ENCODE results near the gene ATG9B. TPM values are rescaled to one million over a fixed set of nuclear protein-coding genes. Genes with fewer than 3 reads are reported as not detected.

ATG9B gene
- total and polyA plus RNA-seq, 2 of the 13 experiments (the other 11 are each of a cell fraction or from before 2014, with no cell fraction given): 0.24 TPM; not detected in 1

GRCh38 chr7:151008511-151009323, 15.6 kb downstream of the ATG9B start (continued):
- peak; percentile 61; the same call in 1 of the 2 replicates for TF ChIP-seq PHF20 (CRISPR knock-in tag; IDR thresholded peaks at IDR 0.05)
- TF ChIP-seq ZNF770 (CRISPR knock-in tag; IDR thresholded peaks at IDR 0.05): 0 out of 2 replicates have a peak, but pooled peaks have one; percentile 16
- no peak for TF ChIP-seq MAFK (conservative IDR thresholded peaks at IDR 0.05 in 1 of 2, IDR thresholded peaks at IDR 0.05 in 1 of 2; ENCODE audit: low read length in 2 of 2)
- TF ChIP-seq ZNF101 (CRISPR knock-in tag; IDR thresholded peaks at IDR 0.05; ENCODE audit: borderline replicate concordance, low read depth): no peak
- TF ChIP-seq ZNF343 (CRISPR knock-in tag; IDR thresholded peaks at IDR 0.05): peak; percentile 81; the same call in 1 of the 2 replicates
- TF ChIP-seq ZNF543 (CRISPR knock-in tag; IDR thresholded peaks at IDR 0.05): 0 out of 2 replicates have a peak, but pooled peaks have one; percentile 59
- TF ChIP-seq MXD3 (CRISPR knock-in tag; IDR thresholded peaks at IDR 0.05): peak; percentile 75; the same call in 1 of the 2 replicates
- TF ChIP-seq HBP1 (CRISPR knock-in tag; IDR thresholded peaks at IDR 0.05; ENCODE audit: low read depth): 0 out of 2 replicates have a peak, but pooled peaks have one; percentile 43
- peak; percentile 77; the same call in 1 of the 2 replicates for TF ChIP-seq ZNF703 (CRISPR knock-in tag; IDR thresholded peaks at IDR 0.05; ENCODE audit: borderline replicate concordance)
- peak; percentile 51; the same call in 1 of the 2 replicates for TF ChIP-seq ARID4A (CRISPR knock-in tag; IDR thresholded peaks at IDR 0.05; ENCODE audit: borderline replicate concordance)
- no peak for TF ChIP-seq ZBTB38 (CRISPR knock-in tag; IDR thresholded peaks at IDR 0.05)
- TF ChIP-seq SNAPC5 (CRISPR knock-in tag; IDR thresholded peaks at IDR 0.05; ENCODE audit: borderline replicate concordance): no peak
- 0 out of 2 replicates have a peak, but pooled peaks have one; percentile 49 for TF ChIP-seq HDAC2 (CRISPR knock-in tag; IDR thresholded peaks at IDR 0.05)
- TF ChIP-seq KLF9 (CRISPR knock-in tag; IDR thresholded peaks at IDR 0.05; ENCODE audit: low read depth): no peak
- TF ChIP-seq POGK (CRISPR knock-in tag; conservative IDR thresholded peaks at IDR 0.05): 0 out of 2 replicates have a peak, but pooled peaks have one; percentile 22
- peak; percentile 42; the same call in 1 of the 2 replicates for TF ChIP-seq NCOA2 (CRISPR knock-in tag; IDR thresholded peaks at IDR 0.05)
- TF ChIP-seq ZFAT (CRISPR knock-in tag; conservative IDR thresholded peaks at IDR 0.05): no peak
- TF ChIP-seq SAP130 (CRISPR knock-in tag; IDR thresholded peaks at IDR 0.05; ENCODE audit: low read depth): peak; percentile 63
